ENCODE results near the gene PALM3. TPM values are rescaled to one million over a fixed set of nuclear protein-coding genes. Genes with fewer than 3 reads are reported as not detected.
A peak's percentile ranks its signal among the peaks of the same experiment; 100 is the strongest.
"Not testable (repeated sequence)": the region's sequence is repeated elsewhere in the genome, so short reads cannot be mapped to it uniquely, and the experiment has no call there.

PALM3 gene
- total and polyA plus RNA-seq, 9 donors, result 0.17 to 2.6 (median 0.33) TPM; not detected in 2

DNA sequence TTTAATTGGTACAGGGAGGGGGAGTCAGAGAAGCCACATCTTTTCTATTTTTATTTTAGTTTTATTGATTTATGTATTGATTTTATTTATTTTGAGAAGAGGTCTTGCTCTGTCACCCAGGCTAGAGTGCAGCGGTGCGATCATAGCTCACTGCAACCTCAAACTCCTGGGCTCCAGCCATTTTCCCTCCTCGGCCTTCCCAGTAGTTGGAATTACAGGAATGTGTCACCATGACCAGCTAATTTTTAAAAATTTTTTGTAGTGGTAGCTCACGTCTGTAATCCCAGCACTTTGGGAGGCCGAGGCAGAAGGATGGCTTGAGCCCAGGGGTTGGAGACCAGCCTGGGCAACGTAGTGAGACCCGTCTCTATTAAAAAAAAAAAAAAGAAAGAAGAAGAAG, 26.2 kb downstream of the PALM3 start:
- H3K4me3 ChIP-seq, result no peak overlapping the region
- H3K27me3 ChIP-seq, result no peaks in the 10 kb centered on the region
- DNase-seq, result no peak
- TF ChIP-seq POLR2A (IDR thresholded peaks at IDR 0.05), result no peak
- TF ChIP-seq, protein P1, sequence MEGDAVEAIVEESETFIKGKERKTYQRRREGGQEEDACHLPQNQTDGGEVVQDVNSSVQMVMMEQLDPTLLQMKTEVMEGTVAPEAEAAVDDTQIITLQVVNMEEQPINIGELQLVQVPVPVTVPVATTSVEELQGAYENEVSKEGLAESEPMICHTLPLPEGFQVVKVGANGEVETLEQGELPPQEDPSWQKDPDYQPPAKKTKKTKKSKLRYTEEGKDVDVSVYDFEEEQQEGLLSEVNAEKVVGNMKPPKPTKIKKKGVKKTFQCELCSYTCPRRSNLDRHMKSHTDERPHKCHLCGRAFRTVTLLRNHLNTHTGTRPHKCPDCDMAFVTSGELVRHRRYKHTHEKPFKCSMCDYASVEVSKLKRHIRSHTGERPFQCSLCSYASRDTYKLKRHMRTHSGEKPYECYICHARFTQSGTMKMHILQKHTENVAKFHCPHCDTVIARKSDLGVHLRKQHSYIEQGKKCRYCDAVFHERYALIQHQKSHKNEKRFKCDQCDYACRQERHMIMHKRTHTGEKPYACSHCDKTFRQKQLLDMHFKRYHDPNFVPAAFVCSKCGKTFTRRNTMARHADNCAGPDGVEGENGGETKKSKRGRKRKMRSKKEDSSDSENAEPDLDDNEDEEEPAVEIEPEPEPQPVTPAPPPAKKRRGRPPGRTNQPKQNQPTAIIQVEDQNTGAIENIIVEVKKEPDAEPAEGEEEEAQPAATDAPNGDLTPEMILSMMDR (IDR thresholded peaks at IDR 0.05), result no peak
- no peak for TF ChIP-seq EP300 (IDR thresholded peaks at IDR 0.05)
- H3K36me3 ChIP-seq, result no peaks in the 10 kb centered on the region
- H3K27ac ChIP-seq, result no peak overlapping the region
- no peaks in the 10 kb centered on the region for H3K4me1 ChIP-seq (ENCODE audit: insufficient read depth)
- H3K9me3 ChIP-seq, result no peaks in the 10 kb centered on the region
- WGBS, 3 donors, result 60 to 72% (median 69%) methylated on average over 7 of the region's 7 CpGs
- intact Hi-C loops (cut with DNase I), result no loop called here

DNA sequence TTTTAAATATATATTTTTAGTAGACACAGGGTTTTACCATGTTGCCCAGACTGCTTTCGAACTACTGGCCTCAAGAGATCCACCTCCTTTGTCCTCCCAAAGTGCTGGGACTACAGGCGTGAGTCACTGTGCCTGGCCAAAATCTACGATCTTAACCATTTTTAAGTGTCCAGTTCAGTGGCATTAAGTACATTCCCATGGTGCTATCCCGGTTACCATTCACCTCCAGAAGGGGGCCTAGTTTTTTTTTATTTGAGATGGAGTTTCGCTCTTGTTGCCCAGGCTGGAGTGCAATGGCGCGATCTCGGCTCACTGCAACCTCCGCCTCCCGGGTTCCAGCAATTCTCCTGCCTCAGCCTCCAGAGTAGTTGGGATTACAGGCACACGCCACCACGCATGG, 26.7 kb downstream of the PALM3 start:
- H3K9me3 ChIP-seq; H3K36me3 ChIP-seq; H3K4me3 ChIP-seq; H3K27me3 ChIP-seq; H3K4me1 ChIP-seq (ENCODE audit: insufficient read depth); intact Hi-C loops (cut with DNase I); H3K27ac ChIP-seq; DNase-seq: not testable (repeated sequence)
- 88 to 91% (median 89%) methylated on average over 12 of the region's 12 CpGs for WGBS, 3 donors

DNA sequence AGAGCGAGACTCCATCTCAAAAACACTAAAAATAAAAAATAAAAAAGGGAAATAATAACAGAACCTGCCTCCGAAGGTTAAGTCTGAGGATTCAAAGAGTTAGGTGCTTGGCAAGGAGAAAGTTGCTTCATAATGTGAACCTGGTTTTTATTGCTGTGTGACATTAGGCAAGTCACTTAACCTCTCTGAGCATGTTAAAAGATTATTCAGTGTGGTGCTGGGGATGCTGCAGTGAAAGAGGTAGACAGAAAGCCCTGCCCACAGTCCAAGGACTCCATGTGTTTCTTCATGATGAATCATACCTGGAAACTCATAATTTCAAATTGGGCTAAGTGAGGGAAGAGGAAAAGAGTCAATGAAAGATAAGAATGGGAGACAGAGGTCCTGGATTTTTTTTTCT, 27.9 kb downstream of the PALM3 start:
- WGBS, 3 donors, result 91 to 98% (median 94%) methylated on average over 2 of the region's 2 CpGs
- intact Hi-C loops (cut with DNase I), result no loop called here

DNA sequence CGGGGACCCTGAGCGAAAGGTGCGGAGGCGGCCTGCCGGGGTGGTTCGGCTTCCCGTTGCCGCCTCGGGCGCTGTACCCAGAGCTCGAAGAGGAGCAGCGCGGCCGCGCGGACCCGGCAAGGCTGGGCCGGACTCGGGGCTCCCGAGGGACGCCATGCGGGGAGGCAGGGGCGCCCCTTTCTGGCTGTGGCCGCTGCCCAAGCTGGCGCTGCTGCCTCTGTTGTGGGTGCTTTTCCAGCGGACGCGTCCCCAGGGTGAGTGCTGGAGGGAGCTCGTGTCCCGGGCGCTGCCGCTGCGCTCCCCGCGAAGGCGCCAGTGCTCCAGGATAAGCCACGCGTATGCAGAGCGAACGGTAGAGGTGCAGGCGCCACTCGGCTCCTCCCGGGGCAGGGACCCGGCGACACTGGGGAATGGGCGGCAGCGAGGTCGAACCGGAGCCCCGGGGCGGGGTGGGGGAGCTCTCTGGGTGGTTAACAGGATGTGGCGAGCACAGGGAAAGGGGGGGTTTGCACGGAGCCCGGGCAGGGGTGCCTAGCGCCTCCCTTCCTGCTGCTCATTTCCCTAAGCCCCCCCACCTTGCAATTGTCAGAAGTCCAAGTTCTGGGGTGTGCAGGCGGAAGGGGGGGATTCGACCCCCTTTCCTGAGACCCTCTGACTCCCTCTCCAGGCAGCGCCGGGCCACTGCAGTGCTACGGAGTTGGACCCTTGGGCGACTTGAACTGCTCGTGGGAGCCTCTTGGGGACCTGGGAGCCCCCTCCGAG, 30.0 kb downstream of the PALM3 start, which contains the start of gene IL27RA:
Gene IL27RA, plus strand, starts transcription at position 44 of the 762 bp plus-strand sequence. Its CDS starts 111 bp downstream, at position 155.
- WGBS, 3 donors, result 0% methylated on average over 37 to 63 of the region's 63 CpGs
- H3K9me3 ChIP-seq, result no peaks in the 10 kb centered on the region
- intact Hi-C loops (cut with DNase I), result no loop called here
- no peaks in the 10 kb centered on the region for H3K27me3 ChIP-seq
- H3K4me3 ChIP-seq, result peak within 1 kb of the TSS; percentile 45
- no peaks in the 10 kb centered on the region for H3K36me3 ChIP-seq
- H3K27ac ChIP-seq, result no peak within 1 kb of the TSS
- TF ChIP-seq POLR2A (IDR thresholded peaks at IDR 0.05) (no peak), EP300 (IDR thresholded peaks at IDR 0.05) (no peak)
- TF ChIP-seq, protein P1 (IDR thresholded peaks at IDR 0.05), result peak in 1 of 3 donors; percentile 20
- no peaks in the 10 kb centered on the region for H3K4me1 ChIP-seq (ENCODE audit: insufficient read depth)
- peak in 3 of 5 donors; percentile 19 to 51 (median 48) for DNase-seq

More for the DNA sequence above, 27.9 kb downstream of the PALM3 start:
- Histone ChIP-seq H3K4me1 (ENCODE audit: insufficient read depth) (no peaks in the 10 kb centered on the region), H3K27me3 (no peaks in the 10 kb centered on the region), H3K9me3 (no peaks in the 10 kb centered on the region), H3K4me3 (no peak overlapping the region), H3K27ac (no peak overlapping the region), H3K36me3 (no peaks in the 10 kb centered on the region)
- DNase-seq, result no peak
- TF ChIP-seq POLR2A (IDR thresholded peaks at IDR 0.05) (no peak), EP300 (IDR thresholded peaks at IDR 0.05) (no peak)
- TF ChIP-seq, protein P1 (IDR thresholded peaks at IDR 0.05), result no peak

Data from ovary (tissue), 9 donors.